GM12878 (cell line): Measurements from ENCODE around the gene ACTMAP. TPM values are rescaled to one million over a fixed set of nuclear protein-coding genes. Genes with fewer than 3 reads are reported as not detected.

Experiments
- CUX1 ChIP-seq: IDR thresholded peaks from 2 replicates; pipeline ENCODE4 v1.6.1; 2012; ENCODE audit warnings: improper control_type of control experiment, low read depth, low read length; ENCODE audit not compliant: insufficient replicate concordance
- E4F1 ChIP-seq: fragments of 450-650 bp; IDR thresholded peaks from 2 replicates; pipeline ENCODE4 v1.6.1; 2018; ENCODE audit warnings: borderline replicate concordance, mild to moderate bottlenecking; ENCODE audit not compliant: partially characterized antibody
- EP300 ChIP-seq, 2 experiments: fragments of 150-350 bp in 1 of 2; IDR thresholded peaks; 2 replicates each; pipeline ENCODE4 v1.6.1; 2011 to 2012; ENCODE audit warnings: low read depth in 2 of 2, low read length in 2 of 2, borderline replicate concordance in 1 of 2, improper control_type of control experiment in 1 of 2, inconsistent platforms in 1 of 2; ENCODE audit not compliant: control insufficient read depth in 1 of 2
- HDGF ChIP-seq: fragments of 450-650 bp; IDR thresholded peaks from 2 replicates; pipeline ENCODE4 v1.6.1; 2016; ENCODE audit warnings: antibody characterized with exemption
- MLLT1 ChIP-seq: fragments of 450-650 bp; IDR thresholded peaks from 2 replicates; pipeline ENCODE4 v1.6.1; 2016; ENCODE audit warnings: mild to moderate bottlenecking
- NBN ChIP-seq: fragments of 450-650 bp; IDR thresholded peaks from 2 replicates; pipeline ENCODE4 v1.6.1; 2016
- NFIC ChIP-seq: IDR thresholded peaks from 2 replicates; pipeline ENCODE4 v1.6.1; 2012; ENCODE audit warnings: low read depth, mild to moderate bottlenecking, inconsistent platforms, low read length, moderate library complexity
- NR2F1 ChIP-seq: fragments of 450-650 bp; conservative IDR thresholded peaks from 2 replicates; pipeline ENCODE4 v1.6.1; 2017; ENCODE audit warnings: mild to moderate bottlenecking
- PBX3 ChIP-seq: IDR thresholded peaks from 2 replicates; pipeline ENCODE4 v1.6.1; 2011; ENCODE audit warnings: mild to moderate bottlenecking, low read depth, low read length, moderate library complexity; ENCODE audit not compliant: insufficient replicate concordance
- RAD51 ChIP-seq: fragments of 450-650 bp; IDR thresholded peaks from 2 replicates; pipeline ENCODE4 v1.6.1; 2016; ENCODE audit warnings: moderate library complexity, mild to moderate bottlenecking, inconsistent platforms
- SP1 ChIP-seq: IDR thresholded peaks from one replicate; pipeline ENCODE4 v1.6.1; 2011; ENCODE audit warnings: low read depth, low read length
- SUZ12 ChIP-seq: fragments of 200-600 bp; sonication (generic); IDR thresholded peaks from one replicate; pipeline ENCODE4 v1.6.1; 2018; ENCODE audit warnings: antibody characterized with exemption, mild to moderate bottlenecking; ENCODE audit not compliant: unreplicated experiment
- ZNF687 ChIP-seq: fragments of 450-650 bp; IDR thresholded peaks from 2 replicates; pipeline ENCODE4 v1.6.1; 2017; ENCODE audit warnings: mild to moderate bottlenecking, moderate library complexity
- polyA plus RNA-seq, 11 experiments: library from polyadenylated mRNA; depleted of rRNA in 4 of 11; unstranded in 6 of 11; stranded (reverse) in 5 of 11; fragments of >200 nt; fragmentation: Nextera tagmentation in 4 of 11; fragmentation: Illumina TruSeq in 1 of 11; extraction: Ambion mirVana in 4 of 11; extraction: Trizol in 1 of 11; gene quantifications; 1 replicate in 1 of 11; 2 replicates in 10 of 11; pipeline versions ENCODE4 v1.2.1 to v1.2.3, GENCODE V29; 2011 to 2016; ENCODE audit warnings: inconsistent platforms in 2 of 11, missing spikeins in 2 of 11, low read depth in 1 of 11
- total RNA-seq, 4 experiments: library from RNA; depleted of rRNA in 3 of 4; stranded (reverse); fragments of >200 nt in 3 of 4; fragmentation: Illumina TruSeq in 1 of 4; extraction: Trizol in 1 of 4; gene quantifications; 2 replicates each; pipeline versions ENCODE4 v1.2.1 to v1.2.3, GENCODE V29; 2013 to 2021

ACTMAP gene
- total and polyA plus RNA-seq, 10 of the 15 experiments (the other 5 are each of a cell fraction or from before 2014, with no cell fraction given) = 3.0 to 26.2 (median 11.1) TPM

GRCh38 chr19:40798683-40799557 lies 48.6 kb upstream of the ACTMAP start, which contains the start of gene EGLN2 (continued):
- peak; percentile 7 for TF ChIP-seq PBX3
- TF ChIP-seq EP300 (IDR thresholded peaks at IDR 0.05; ENCODE audit: borderline replicate concordance in 1 of 2, control insufficient read depth in 1 of 2, low read depth in 2 of 2, low read length in 2 of 2) = 0 out of 4 replicates have a peak, but pooled peaks of 1 of the 2 experiments have one; percentile 31
- no peak for TF ChIP-seq CUX1
- TF ChIP-seq MLLT1 = no peak
- TF ChIP-seq E4F1 = no peak
- peak; percentile 75 for TF ChIP-seq RAD51
- TF ChIP-seq SP1 = peak; percentile 57
- no peak for TF ChIP-seq NBN
- no peak for TF ChIP-seq ZNF687
- no peak for TF ChIP-seq SUZ12
- no peak for TF ChIP-seq NFIC
- TF ChIP-seq HDGF = peak; percentile 98
- 0 out of 2 replicates have a peak, but pooled peaks have one; percentile 17 for TF ChIP-seq NR2F1
